WERI-Rb-1 (cell line): ENCODE measurements around the gene ITM2B.
"Not testable (repeated sequence)": the region's sequence is repeated elsewhere in the genome, so short reads cannot be mapped to it uniquely, and the experiment has no call there.

Experiments used
- DNase-seq: peaks from one replicate; pipeline ENCODE4 v3.0.0-alpha.2; 2020
- H3K27ac ChIP-seq: fragments of 250-450 bp; sonication (Bioruptor Pico); 2 replicates; pipeline ENCODE4 v1.5.1; 2020; ENCODE audit warnings: mild to moderate bottlenecking, moderate library complexity
- H3K27me3 ChIP-seq: fragments of 250-450 bp; sonication (Bioruptor Pico); 2 replicates; pipeline ENCODE4 v1.5.1; 2021; ENCODE audit warnings: mild to moderate bottlenecking, low read depth, moderate library complexity; ENCODE audit not compliant: insufficient read depth, severe bottlenecking
- H3K36me3 ChIP-seq: fragments of 250-450 bp; sonication (Bioruptor Pico); 2 replicates; pipeline ENCODE4 v1.5.1; 2020; ENCODE audit warnings: mild to moderate bottlenecking, moderate library complexity
- H3K4me3 ChIP-seq: 2 replicates; pipeline ENCODE4 v1.5.1; 2011; ENCODE audit warnings: low read depth, mild to moderate bottlenecking, control low read depth, low read length
- H3K9me3 ChIP-seq: fragments of 250-450 bp; sonication (Bioruptor Pico); 2 replicates; pipeline ENCODE4 v1.5.1; 2021; ENCODE audit warnings: mild to moderate bottlenecking, moderate library complexity; ENCODE audit not compliant: severe bottlenecking
- CTCF ChIP-seq: IDR thresholded peaks from 2 replicates; pipeline ENCODE4 v1.5.1; 2011; ENCODE audit warnings: low read depth, mild to moderate bottlenecking, control low read depth, inconsistent platforms, low read length

Gene ITM2B

GRCh38 chr13:48189171-48189570, 43.8 kb upstream of the ITM2B start:
- no peak for DNase-seq
- Histone ChIP-seq H3K27ac (no peak overlapping the region), H3K27me3 (no peaks in the 10 kb centered on the region), H3K36me3 (no peaks in the 10 kb centered on the region), H3K9me3 (no peaks in the 10 kb centered on the region), H3K4me3 (no peak overlapping the region)
- no peak for TF ChIP-seq CTCF

GRCh38 chr13:48192411-48192935, 40.5 kb upstream of the ITM2B start:
- no peaks in the 10 kb centered on the region for H3K36me3 ChIP-seq
- H3K27me3 ChIP-seq = no peaks in the 10 kb centered on the region
- TF ChIP-seq CTCF = no peak
- H3K27ac ChIP-seq = no peak overlapping the region
- DNase-seq = no peak
- H3K4me3 ChIP-seq = no peak overlapping the region
- H3K9me3 ChIP-seq = no peaks in the 10 kb centered on the region

GRCh38 chr13:48194379-48194754, 38.6 kb upstream of the ITM2B start:
- no peak for DNase-seq
- Histone ChIP-seq H3K27ac (no peak overlapping the region), H3K36me3 (no peaks in the 10 kb centered on the region), H3K9me3 (no peaks in the 10 kb centered on the region), H3K27me3 (no peaks in the 10 kb centered on the region), H3K4me3 (no peak overlapping the region)
- no peak for TF ChIP-seq CTCF

GRCh38 chr13:48199404-48199946, 33.5 kb upstream of the ITM2B start:
- H3K36me3 ChIP-seq = no peaks in the 10 kb centered on the region
- H3K27ac ChIP-seq = no peak overlapping the region
- no peaks in the 10 kb centered on the region for H3K27me3 ChIP-seq
- no peak for DNase-seq
- H3K4me3 ChIP-seq = no peak overlapping the region
- no peaks in the 10 kb centered on the region for H3K9me3 ChIP-seq
- TF ChIP-seq CTCF = no peak

- no peak for DNase-seq
- Histone ChIP-seq H3K36me3 (no peaks in the 10 kb centered on the region), H3K27me3 (no peaks in the 10 kb centered on the region), H3K4me3 (no peak overlapping the region), H3K9me3 (no peaks in the 10 kb centered on the region), H3K27ac (no peak overlapping the region)
- no peak for TF ChIP-seq CTCF
These were observed 32.0 kb upstream of the ITM2B start for GRCh38 chr13:48201044-48201443.

GRCh38 chr13:48207207-48207606, 25.8 kb upstream of the ITM2B start:
- H3K4me3 ChIP-seq, H3K27ac ChIP-seq, DNase-seq, H3K27me3 ChIP-seq, H3K36me3 ChIP-seq, H3K9me3 ChIP-seq: not testable (repeated sequence)
